RWPE2 (cell line): ENCODE data around the gene L3MBTL3.

Experiments used
- ATAC-seq: fragments of 200-7000 bp; cut with Tn5 transposase; 3 replicates; pipeline ENCODE4 v1.9.1; 2021; ENCODE audit warnings: low read depth
- DNase-seq: peaks from one replicate; pipeline ENCODE4 v3.0.0-alpha.2; 2020; ENCODE audit warnings: low spot score
- H3K27ac ChIP-seq: fragments of 450-650 bp; 2 replicates; pipeline ENCODE4 v1.5.1; 2017; ENCODE audit warnings: mild to moderate bottlenecking; ENCODE audit not compliant: poor library complexity, severe bottlenecking
- H3K27me3 ChIP-seq: fragments of 250-450 bp; sonication (Bioruptor Pico); 2 replicates; pipeline ENCODE4 v1.5.1; 2021; ENCODE audit warnings: mild to moderate bottlenecking, moderate library complexity; ENCODE audit not compliant: insufficient read depth, poor library complexity, severe bottlenecking
- H3K36me3 ChIP-seq: fragments of 250-450 bp; sonication (Bioruptor Pico); 2 replicates; pipeline ENCODE4 v1.5.1; 2020; ENCODE audit warnings: low read depth, mild to moderate bottlenecking, moderate library complexity
- H3K4me1 ChIP-seq: fragments of 250-450 bp; sonication (Bioruptor Pico); 2 replicates; pipeline ENCODE4 v1.5.1; 2021; ENCODE audit warnings: mild to moderate bottlenecking, moderate library complexity; ENCODE audit not compliant: insufficient read depth, poor library complexity, severe bottlenecking
- H3K4me3 ChIP-seq: fragments of 250-450 bp; sonication (Bioruptor Pico); 2 replicates; pipeline ENCODE4 v1.5.1; 2021; ENCODE audit warnings: mild to moderate bottlenecking, moderate library complexity; ENCODE audit not compliant: severe bottlenecking
- H3K9me3 ChIP-seq: fragments of 250-450 bp; sonication (Bioruptor Pico); 2 replicates; pipeline ENCODE4 v1.5.1; 2021; ENCODE audit warnings: mild to moderate bottlenecking, moderate library complexity; ENCODE audit not compliant: severe bottlenecking
- TF ChIP-seq, protein P1 (sequence below): fragments of 450-650 bp; IDR thresholded peaks from one replicate; pipeline ENCODE4 v1.5.1; 2017; ENCODE audit warnings: mild to moderate bottlenecking, moderate library complexity; ENCODE audit not compliant: poor library complexity, severe bottlenecking

Gene L3MBTL3

DNA sequence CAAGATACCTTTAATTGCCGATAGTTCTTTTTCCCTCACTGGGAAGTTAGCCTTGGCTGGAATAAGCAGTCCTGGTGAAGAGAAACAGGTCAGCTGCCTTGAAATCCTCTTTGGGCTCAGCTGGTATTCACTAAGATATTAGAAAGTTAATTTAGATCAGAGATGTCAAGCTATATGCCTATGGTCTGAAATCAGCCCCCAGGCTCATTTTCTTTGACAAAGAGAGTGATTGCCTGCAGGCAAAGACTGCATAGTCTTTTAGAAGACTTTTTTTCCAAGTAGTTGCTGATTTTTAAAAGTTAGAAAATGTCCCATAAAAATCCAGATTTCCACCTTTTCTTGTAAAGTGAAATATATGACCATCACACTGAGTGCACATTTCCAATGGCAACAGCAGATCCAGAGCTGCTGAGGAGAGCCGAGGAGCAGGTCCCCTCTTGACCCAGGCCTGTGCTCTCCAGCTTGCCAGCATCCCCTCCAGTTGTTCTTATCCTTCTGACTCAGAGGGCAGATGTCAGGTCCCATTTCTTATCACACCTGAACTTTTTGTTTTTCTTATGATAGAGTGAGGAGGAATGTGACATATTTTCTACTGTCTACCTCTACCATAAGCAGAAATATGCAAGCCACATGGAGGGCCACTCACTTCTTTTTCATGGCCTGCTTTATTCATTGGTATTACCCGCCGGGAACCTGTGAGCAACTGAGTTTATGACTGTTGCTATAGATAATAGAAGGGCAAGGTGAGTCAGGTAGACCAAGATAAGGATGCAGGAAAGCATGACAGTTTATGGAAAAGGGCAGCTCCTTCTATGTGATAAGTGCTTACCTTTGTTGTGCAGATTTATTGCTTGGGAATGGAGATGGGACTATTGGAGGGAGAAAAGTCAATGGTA is 17.6 kb upstream of the L3MBTL3 start:
- Histone ChIP-seq H3K9me3 (no peaks in the 10 kb centered on the region), H3K27ac (no peak overlapping the region), H3K4me3 (no peak overlapping the region), H3K4me1 (no peaks in the 10 kb centered on the region), H3K36me3 (no peaks in the 10 kb centered on the region), H3K27me3 (no peaks in the 10 kb centered on the region)
- TF ChIP-seq, protein P1, sequence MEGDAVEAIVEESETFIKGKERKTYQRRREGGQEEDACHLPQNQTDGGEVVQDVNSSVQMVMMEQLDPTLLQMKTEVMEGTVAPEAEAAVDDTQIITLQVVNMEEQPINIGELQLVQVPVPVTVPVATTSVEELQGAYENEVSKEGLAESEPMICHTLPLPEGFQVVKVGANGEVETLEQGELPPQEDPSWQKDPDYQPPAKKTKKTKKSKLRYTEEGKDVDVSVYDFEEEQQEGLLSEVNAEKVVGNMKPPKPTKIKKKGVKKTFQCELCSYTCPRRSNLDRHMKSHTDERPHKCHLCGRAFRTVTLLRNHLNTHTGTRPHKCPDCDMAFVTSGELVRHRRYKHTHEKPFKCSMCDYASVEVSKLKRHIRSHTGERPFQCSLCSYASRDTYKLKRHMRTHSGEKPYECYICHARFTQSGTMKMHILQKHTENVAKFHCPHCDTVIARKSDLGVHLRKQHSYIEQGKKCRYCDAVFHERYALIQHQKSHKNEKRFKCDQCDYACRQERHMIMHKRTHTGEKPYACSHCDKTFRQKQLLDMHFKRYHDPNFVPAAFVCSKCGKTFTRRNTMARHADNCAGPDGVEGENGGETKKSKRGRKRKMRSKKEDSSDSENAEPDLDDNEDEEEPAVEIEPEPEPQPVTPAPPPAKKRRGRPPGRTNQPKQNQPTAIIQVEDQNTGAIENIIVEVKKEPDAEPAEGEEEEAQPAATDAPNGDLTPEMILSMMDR, result no peak
- DNase-seq, result no peak
- no peak for ATAC-seq

DNA sequence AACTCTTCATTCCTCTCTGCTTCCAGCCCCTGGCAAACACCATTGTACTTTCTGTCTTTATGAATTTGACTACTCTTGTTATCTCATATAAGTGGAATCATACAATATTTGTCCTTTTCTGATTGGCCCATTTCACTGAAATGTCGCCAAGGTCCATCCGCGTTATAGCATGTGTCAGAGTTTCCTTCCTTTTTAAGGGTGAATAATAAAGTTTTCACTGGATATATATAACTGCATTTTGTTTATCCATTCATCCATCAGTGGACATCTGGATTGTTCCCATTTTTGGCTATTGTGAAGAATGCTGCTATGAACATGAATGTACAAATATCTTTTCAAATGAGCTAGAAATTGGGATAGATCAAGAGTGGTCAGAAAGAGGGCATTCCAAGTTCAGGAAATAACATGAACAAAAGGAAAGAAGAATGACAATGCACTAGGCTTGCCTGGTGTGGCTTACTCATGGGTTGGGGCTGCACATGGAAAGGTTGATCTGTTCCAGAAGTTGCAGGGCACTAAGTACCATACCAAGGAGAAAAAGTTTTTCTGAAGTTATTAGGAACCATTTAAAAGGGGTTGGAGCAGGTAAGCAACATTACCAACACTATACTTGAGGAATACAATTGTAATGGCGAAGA is 10.0 kb upstream of the L3MBTL3 start:
- Histone ChIP-seq H3K27ac (no peak overlapping the region), H3K9me3 (no peaks in the 10 kb centered on the region), H3K4me1 (no peaks in the 10 kb centered on the region), H3K4me3 (no peak overlapping the region), H3K36me3 (no peaks in the 10 kb centered on the region), H3K27me3 (no peaks in the 10 kb centered on the region)
- DNase-seq, result no peak
- no peak for ATAC-seq
- TF ChIP-seq, protein P1, result no peak

DNA sequence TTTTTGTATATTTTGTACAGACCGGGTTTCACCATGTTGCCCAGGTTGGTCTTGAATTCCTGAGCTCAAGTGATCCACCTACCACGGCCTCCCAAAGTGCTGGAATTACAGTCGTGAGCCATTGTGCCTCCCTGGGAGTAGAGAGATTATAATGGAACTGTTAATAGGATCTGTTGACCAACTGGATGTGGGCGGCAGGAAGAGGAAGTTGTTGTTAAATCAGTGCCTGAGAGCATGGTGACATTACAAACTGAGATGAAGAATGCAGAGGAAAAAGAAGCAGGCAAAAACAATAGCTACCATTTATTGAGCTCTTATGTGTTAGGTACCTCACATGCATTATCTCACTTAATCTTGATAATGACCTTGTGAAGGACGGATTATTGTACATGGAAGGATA is 9.2 kb upstream of the L3MBTL3 start:
- H3K27me3 ChIP-seq, result no peaks in the 10 kb centered on the region
- no peak overlapping the region for H3K27ac ChIP-seq
- DNase-seq (no peak), ATAC-seq (no peak)
- no peaks in the 10 kb centered on the region for H3K9me3 ChIP-seq
- no peak overlapping the region for H3K4me3 ChIP-seq
- H3K4me1 ChIP-seq, result no peaks in the 10 kb centered on the region
- TF ChIP-seq, protein P1, result no peak
- H3K36me3 ChIP-seq, result no peaks in the 10 kb centered on the region

DNA sequence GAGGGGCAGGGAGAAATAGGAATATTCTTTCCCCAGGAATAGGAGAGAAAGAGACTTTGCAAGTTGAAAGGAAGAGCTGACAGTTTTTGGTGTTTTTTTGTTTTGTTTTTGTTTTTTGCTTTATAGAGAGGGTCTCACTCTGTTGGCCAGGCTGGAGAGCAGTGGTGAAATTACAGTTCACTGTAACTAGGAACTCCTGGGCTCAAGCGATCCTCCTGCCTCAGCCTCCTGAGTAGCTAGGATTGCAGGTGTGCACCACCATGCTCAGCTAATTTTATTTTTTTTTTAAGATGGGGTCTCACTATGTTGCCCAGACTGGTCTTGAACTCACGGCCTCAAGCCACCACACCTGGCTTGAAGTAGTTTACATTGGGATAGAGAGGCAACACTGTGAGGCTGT is 8.0 kb upstream of the L3MBTL3 start:
- DNase-seq (no peak), ATAC-seq (no peak)
- H3K27me3 ChIP-seq, result no peaks in the 10 kb centered on the region
- no peak overlapping the region for H3K27ac ChIP-seq
- H3K4me1 ChIP-seq, result no peaks in the 10 kb centered on the region
- no peaks in the 10 kb centered on the region for H3K9me3 ChIP-seq
- TF ChIP-seq, protein P1, result no peak
- H3K4me3 ChIP-seq, result no peak overlapping the region
- H3K36me3 ChIP-seq, result no peaks in the 10 kb centered on the region

DNA sequence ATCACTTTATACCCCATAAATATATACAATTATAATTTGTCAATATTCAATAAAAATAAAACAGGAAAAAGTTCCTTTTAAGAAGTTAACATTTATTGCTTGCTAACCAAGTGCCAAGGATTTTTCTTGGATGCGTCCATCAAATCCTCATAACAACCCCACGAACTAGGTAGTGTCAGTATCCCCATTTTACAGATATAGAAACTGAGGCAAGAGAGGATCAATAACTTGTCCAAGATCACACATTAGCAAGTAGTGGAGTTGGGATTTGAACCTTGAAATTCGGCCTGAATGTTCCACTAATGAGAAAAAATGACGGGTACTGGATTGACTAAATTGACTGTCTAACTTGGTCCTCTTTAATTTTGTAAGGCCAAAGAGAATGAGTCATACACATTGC is 5.7 kb upstream of the L3MBTL3 start:
- H3K4me3 ChIP-seq, result no peak overlapping the region
- H3K36me3 ChIP-seq, result no peaks in the 10 kb centered on the region
- H3K9me3 ChIP-seq, result no peaks in the 10 kb centered on the region
- TF ChIP-seq, protein P1, result no peak
- H3K4me1 ChIP-seq, result no peaks in the 10 kb centered on the region
- DNase-seq (no peak), ATAC-seq (no peak)
- H3K27ac ChIP-seq, result no peak overlapping the region
- H3K27me3 ChIP-seq, result no peaks in the 10 kb centered on the region
